Measurements from ENCODE around the gene VPS13D. TPM values are rescaled to one million over a fixed set of nuclear protein-coding genes. Genes with fewer than 3 reads are reported as not detected.

The VPS13D gene
- total and polyA plus RNA-seq, 2 of the 4 experiments (the other 2 are of a cell fraction): 9.0 to 16.3 TPM

- Histone ChIP-seq H2BK120ac (ENCODE audit: low read depth, low read length) (no peak overlapping the region), H4K91ac (ENCODE audit: insufficient read depth, low read depth, low read length) (no peak overlapping the region), H4K8ac (ENCODE audit: low read depth in 2 of 2, low read length in 2 of 2) (no peak overlapping the region), H2AK9ac (replicated peaks; ENCODE audit: low read depth, low read length, poor library complexity) (no peak overlapping the region), H2BK5ac (ENCODE audit: low read depth, low read length, poor library complexity, severe bottlenecking) (no peak overlapping the region), H3K9ac (ENCODE audit: low read depth, low read length) (no peak overlapping the region), H2BK15ac (ENCODE audit: low read depth, low read length) (no peak overlapping the region), H3K14ac (replicated peaks; ENCODE audit: low read depth, low read length) (no peak overlapping the region), H2AK5ac (ENCODE audit: low read depth, low read length) (no peak overlapping the region), H3K4ac (ENCODE audit: low read depth, low read length) (no peak overlapping the region), H3K4me2 (ENCODE audit: low read depth, low read length) (no peak overlapping the region), H3K56ac (ENCODE audit: extremely low read depth, insufficient read depth, low read length) (no peak overlapping the region), H3K36me3 (ENCODE audit: control insufficient read depth, insufficient read depth, low read length) (no peaks in the 10 kb centered on the region), H4K20me1 (ENCODE audit: insufficient read depth, low read length) (no peaks in the 10 kb centered on the region), H3K18ac (ENCODE audit: low read depth, low read length) (no peak overlapping the region), H4K5ac (ENCODE audit: low read depth, low read length) (no peak overlapping the region), H3K23ac (ENCODE audit: low read depth, low read length) (no peak overlapping the region), H3K27ac (ENCODE audit: insufficient read depth, low read length) (no peak overlapping the region), H3K4me1 (ENCODE audit: control insufficient read depth, insufficient read depth, low read length) (peaks cover 16% of the 10 kb centered on the region), H3K27me3 (ENCODE audit: control insufficient read depth, insufficient read depth, low read length) (no peaks in the 10 kb centered on the region), H3K4me3 (ENCODE audit: insufficient read depth, low read depth, low read length) (no peak overlapping the region), H3K9me1 (ENCODE audit: insufficient read depth, low read length) (peaks cover 13% of the 10 kb centered on the region), H3K79me1 (ENCODE audit: low read depth in 1 of 2, low read length in 2 of 2) (no peaks in the 10 kb centered on the region), H2AFZ (replicated peaks; ENCODE audit: low read length, poor library complexity) (no peak overlapping the region), H2BK20ac (ENCODE audit: low read depth, low read length) (no peak overlapping the region), H3K9me3 (ENCODE audit: control insufficient read depth, insufficient read depth, low read length) (no peaks in the 10 kb centered on the region)
- intact Hi-C loops (cut with micrococcal nuclease) (no loop called here), dilution Hi-C loops (cut with HindIII; ENCODE audit: low sequenced_read_pairs, unreplicated experiment) (no loop called here), in situ Hi-C loops (cut with MboI; ENCODE audit: low sequenced_read_pairs) (no loop called here)
- no peak for ATAC-seq (ENCODE audit: low read depth)
- ChIA-PET CTCF (no interaction called here), POLR2A (ENCODE audit: unreplicated experiment) (no interaction called here)
- DNase-seq: no peak
- WGBS, 2 experiments (ENCODE audit: extremely low coverage in 2 of 2, insufficient read length in 1 of 2): 100% methylated on average over 1 of the region's 8 CpGs; no CpG with 5 or more reads in 1 of the 2 experiments
- TF ChIP-seq BHLHE40 (IDR thresholded peaks at IDR 0.05; ENCODE audit: low read depth, low read length) (no peak), FOS (IDR thresholded peaks at IDR 0.05; ENCODE audit: low read depth, low read length) (no peak), SMC3 (IDR thresholded peaks at IDR 0.05; ENCODE audit: low read depth, low read length) (no peak), RFX5 (IDR thresholded peaks at IDR 0.05; ENCODE audit: low read depth, low read length) (no peak)
- BruUV-seq (replicated peaks): no TSS peak
Measured at GRCh38 chr1:12514590-12514989, 284.8 kb downstream of the VPS13D start.
